ENCODE data around the gene TMEM14B. TPM values are rescaled to one million over a fixed set of nuclear protein-coding genes. Genes with fewer than 3 reads are reported as not detected.

The TMEM14B gene
- total and polyA plus RNA-seq, 4 donors: 54.2 to 101 (median 91.1) TPM

DNA sequence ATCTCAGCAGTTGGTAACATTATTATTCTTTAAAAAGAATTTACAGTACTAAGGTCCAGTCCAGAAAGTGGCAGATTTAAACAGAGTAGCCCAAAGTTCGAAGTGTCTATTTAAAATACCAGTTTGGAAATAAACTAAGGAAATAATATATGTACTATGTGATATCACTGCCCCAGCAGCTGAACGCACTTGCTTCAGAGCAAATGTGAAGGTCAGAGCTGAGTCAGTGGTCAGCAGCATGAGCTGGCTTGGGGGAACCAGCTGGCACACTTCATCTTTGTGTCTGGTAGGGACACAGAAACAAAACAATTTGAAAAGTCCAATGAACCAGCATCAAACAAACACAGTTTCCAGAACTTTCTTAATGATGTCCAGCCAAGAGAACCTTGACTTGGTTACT, 15.4 kb downstream of the TMEM14B start:
- DNase-seq (ENCODE audit: low read depth in 4 of 6, low spot score in 6 of 6): no peak
- Histone ChIP-seq H3K4me1 (ENCODE audit: control insufficient read depth, insufficient read depth, low read length) (no peaks in the 10 kb centered on the region), H3K27me3 (ENCODE audit: control insufficient read depth, insufficient read depth, low read length) (no peaks in the 10 kb centered on the region), H3K9me3 (ENCODE audit: control insufficient read depth, insufficient read depth, low read length) (no peaks in the 10 kb centered on the region), H3K4me3 (ENCODE audit: low read depth, low read length) (no peak overlapping the region), H3K27ac (ENCODE audit: low read depth, low read length) (no peak overlapping the region), H3K36me3 (ENCODE audit: control insufficient read depth, insufficient read depth, low read length) (peaks cover 5% of the 10 kb centered on the region)
- WGBS (ENCODE audit: insufficient coverage): no CpG with 5 or more reads among the region's 2 CpGs

DNA sequence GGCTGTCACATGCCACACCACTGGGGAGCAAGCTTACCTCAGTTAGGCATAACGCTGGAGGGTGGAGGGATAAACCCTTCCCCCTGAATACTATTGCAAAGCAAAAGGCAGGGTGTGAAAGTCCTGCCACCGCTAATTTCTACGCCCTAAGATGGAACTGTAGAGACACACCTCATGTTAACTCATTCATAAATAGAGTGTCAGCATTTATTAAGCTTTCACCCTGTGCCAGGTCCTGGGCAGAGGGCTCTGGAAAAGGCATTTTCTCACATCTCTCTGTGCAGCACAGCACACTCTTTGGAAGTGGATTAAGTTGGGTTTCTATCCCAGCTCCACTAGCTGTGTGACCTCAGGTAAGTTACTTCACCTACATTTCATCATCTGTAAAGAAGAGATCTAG, 21.8 kb downstream of the TMEM14B start:
- Histone ChIP-seq H3K36me3 (ENCODE audit: control insufficient read depth, insufficient read depth, low read length) (peaks cover 8% of the 10 kb centered on the region), H3K4me3 (ENCODE audit: low read depth, low read length) (no peak overlapping the region), H3K9me3 (ENCODE audit: control insufficient read depth, insufficient read depth, low read length) (no peaks in the 10 kb centered on the region), H3K27ac (ENCODE audit: low read depth, low read length) (no peak overlapping the region), H3K4me1 (ENCODE audit: control insufficient read depth, insufficient read depth, low read length) (no peaks in the 10 kb centered on the region), H3K27me3 (ENCODE audit: control insufficient read depth, insufficient read depth, low read length) (no peaks in the 10 kb centered on the region)
- no peak for DNase-seq (ENCODE audit: low read depth in 4 of 6, low spot score in 6 of 6)
- 100% methylated on average over 2 of the region's 3 CpGs for WGBS (ENCODE audit: insufficient coverage)

DNA sequence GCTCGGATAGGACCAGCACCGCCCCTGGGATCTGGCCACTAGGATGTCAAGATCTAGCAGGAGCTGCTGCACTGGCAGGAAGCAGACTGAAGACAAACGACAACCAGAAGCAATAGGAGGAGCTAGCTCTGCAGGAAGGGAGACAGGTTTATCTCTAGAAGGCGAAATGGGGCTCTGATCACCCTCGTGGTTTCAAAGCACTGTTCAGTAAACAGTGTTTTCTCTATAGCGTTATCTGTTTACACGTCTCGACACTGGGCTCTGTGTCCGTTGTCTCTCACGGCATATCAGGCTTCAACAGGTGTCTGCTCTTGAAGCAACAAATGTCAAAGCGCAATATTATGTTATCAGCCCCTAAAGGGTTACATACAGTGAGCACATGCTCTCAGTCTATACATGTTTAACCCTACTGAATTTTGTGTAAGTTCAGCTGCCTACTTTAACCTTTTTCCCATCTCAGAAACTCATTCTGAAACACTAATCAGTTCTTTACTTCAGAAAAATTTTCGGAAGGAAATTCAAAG, 23.8 kb downstream of the TMEM14B start:
- Histone ChIP-seq H3K27ac (ENCODE audit: low read depth, low read length) (no peak overlapping the region), H3K9me3 (ENCODE audit: control insufficient read depth, insufficient read depth, low read length) (no peaks in the 10 kb centered on the region), H3K4me3 (ENCODE audit: low read depth, low read length) (no peak overlapping the region), H3K36me3 (ENCODE audit: control insufficient read depth, insufficient read depth, low read length) (peaks cover 8% of the 10 kb centered on the region), H3K27me3 (ENCODE audit: control insufficient read depth, insufficient read depth, low read length) (no peaks in the 10 kb centered on the region), H3K4me1 (ENCODE audit: control insufficient read depth, insufficient read depth, low read length) (no peaks in the 10 kb centered on the region)
- 78% methylated on average over 12 of the region's 12 CpGs for WGBS (ENCODE audit: insufficient coverage)
- DNase-seq (ENCODE audit: low read depth in 4 of 6, low spot score in 6 of 6): no peak

DNA sequence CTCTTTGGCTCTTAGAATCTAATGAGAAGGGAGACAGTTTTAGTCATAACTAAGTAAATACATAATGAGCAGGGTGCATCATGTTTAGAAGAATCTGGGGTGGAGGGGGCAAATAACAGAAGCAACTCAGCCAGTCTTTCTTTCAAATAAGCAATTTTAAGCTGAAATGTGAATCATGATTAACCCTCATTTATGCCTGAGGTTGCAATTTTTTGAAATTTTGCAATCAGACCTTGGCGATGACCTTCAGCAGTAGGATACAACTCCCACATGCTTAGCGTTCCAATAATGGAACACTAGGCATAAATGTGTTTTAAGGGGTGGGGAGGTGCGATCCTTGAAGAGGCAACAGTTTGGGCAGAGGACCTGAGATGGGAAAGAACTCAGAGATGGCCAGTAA, 30.6 kb downstream of the TMEM14B start:
- DNase-seq (ENCODE audit: low read depth in 4 of 6, low spot score in 6 of 6): no peak
- 100% methylated on average over 3 of the region's 3 CpGs for WGBS (ENCODE audit: insufficient coverage)

DNA sequence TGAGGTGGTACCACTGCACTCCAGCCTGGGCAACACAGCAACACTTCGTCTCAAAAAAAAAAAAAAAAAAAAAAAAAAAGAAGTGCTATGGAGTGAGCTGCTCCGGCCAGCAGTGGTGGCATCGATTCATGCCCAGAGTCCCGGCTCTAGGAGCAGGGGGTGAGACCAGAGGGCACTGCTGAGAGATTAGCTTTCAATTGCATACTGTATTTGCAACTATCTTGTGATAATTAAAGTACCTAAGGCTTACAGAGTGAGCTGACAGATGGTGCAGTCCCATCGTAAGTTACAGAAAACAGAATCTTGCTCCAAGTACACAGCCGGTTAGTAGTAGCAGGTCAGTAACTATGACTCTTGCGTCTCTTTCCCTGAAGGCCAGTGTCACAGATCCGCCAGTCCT, 31.5 kb downstream of the TMEM14B start:
- no peaks in the 10 kb centered on the region for H3K9me3 ChIP-seq (ENCODE audit: control insufficient read depth, insufficient read depth, low read length)
- no peaks in the 10 kb centered on the region for H3K36me3 ChIP-seq (ENCODE audit: control insufficient read depth, insufficient read depth, low read length)
- H3K4me3 ChIP-seq (ENCODE audit: low read depth, low read length): no peak overlapping the region
- no peak for DNase-seq (ENCODE audit: low read depth in 4 of 6, low spot score in 6 of 6)
- no peaks in the 10 kb centered on the region for H3K4me1 ChIP-seq (ENCODE audit: control insufficient read depth, insufficient read depth, low read length)
- H3K27ac ChIP-seq (ENCODE audit: low read depth, low read length): no peak overlapping the region
- WGBS (ENCODE audit: insufficient coverage): 93% methylated on average over 2 of the region's 8 CpGs
- H3K27me3 ChIP-seq (ENCODE audit: control insufficient read depth, insufficient read depth, low read length): no peaks in the 10 kb centered on the region

More for the DNA sequence above, 30.6 kb downstream of the TMEM14B start:
- H3K4me1 ChIP-seq (ENCODE audit: control insufficient read depth, insufficient read depth, low read length): no peaks in the 10 kb centered on the region
- H3K9me3 ChIP-seq (ENCODE audit: control insufficient read depth, insufficient read depth, low read length): no peaks in the 10 kb centered on the region
- H3K36me3 ChIP-seq (ENCODE audit: control insufficient read depth, insufficient read depth, low read length): no peaks in the 10 kb centered on the region
- H3K27me3 ChIP-seq (ENCODE audit: control insufficient read depth, insufficient read depth, low read length): no peaks in the 10 kb centered on the region
- no peak overlapping the region for H3K4me3 ChIP-seq (ENCODE audit: low read depth, low read length)
- H3K27ac ChIP-seq (ENCODE audit: low read depth, low read length): no peak overlapping the region

DNA sequence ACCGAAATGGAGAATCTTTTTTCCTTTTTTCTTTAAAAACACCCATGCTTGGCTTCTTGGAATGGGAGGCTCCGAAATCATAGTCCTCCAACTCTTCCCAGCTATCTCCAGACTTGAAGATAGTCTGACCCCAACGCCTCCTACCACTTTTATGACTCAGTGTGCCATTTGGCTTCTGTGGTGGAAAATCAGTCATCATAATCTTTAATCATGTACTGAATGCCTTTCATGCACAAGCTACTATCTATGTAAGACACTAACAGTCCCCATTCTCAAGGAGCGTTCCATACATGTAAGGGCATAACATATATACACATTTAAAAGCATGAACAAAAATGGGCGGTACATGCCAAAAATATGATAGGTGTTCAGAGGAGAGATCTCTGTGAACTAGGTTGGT, 44.1 kb downstream of the TMEM14B start:
- H3K27ac ChIP-seq (ENCODE audit: low read depth, low read length): no peak overlapping the region
- H3K9me3 ChIP-seq (ENCODE audit: control insufficient read depth, insufficient read depth, low read length): no peaks in the 10 kb centered on the region
- H3K36me3 ChIP-seq (ENCODE audit: control insufficient read depth, insufficient read depth, low read length): no peaks in the 10 kb centered on the region
- WGBS (ENCODE audit: insufficient coverage): no CpG with 5 or more reads among the region's 5 CpGs
- DNase-seq (ENCODE audit: low read depth in 4 of 6, low spot score in 6 of 6): no peak
- H3K27me3 ChIP-seq (ENCODE audit: control insufficient read depth, insufficient read depth, low read length): no peaks in the 10 kb centered on the region
- no peaks in the 10 kb centered on the region for H3K4me1 ChIP-seq (ENCODE audit: control insufficient read depth, insufficient read depth, low read length)
- no peak overlapping the region for H3K4me3 ChIP-seq (ENCODE audit: low read depth, low read length)

DNA sequence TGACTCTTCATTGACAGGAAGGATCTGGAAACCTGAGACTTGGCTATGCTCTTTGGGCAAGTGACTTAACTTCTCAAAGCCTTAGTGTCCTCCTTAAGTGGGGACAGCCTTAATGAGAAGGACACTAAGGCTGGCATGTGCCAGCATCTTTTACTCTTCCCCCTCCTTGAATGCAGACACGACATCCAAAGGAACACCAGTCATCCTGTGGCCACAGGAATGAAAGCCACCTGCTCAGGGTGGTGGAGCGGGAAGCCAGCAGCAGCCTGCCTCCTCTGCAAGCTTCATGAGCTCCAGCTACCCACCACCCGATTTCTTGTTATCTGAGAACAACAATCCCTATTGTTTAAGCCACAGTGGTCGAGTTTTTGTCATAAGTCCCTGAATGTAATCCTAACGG, 44.5 kb downstream of the TMEM14B start:
- Histone ChIP-seq H3K4me3 (ENCODE audit: low read depth, low read length) (no peak overlapping the region), H3K4me1 (ENCODE audit: control insufficient read depth, insufficient read depth, low read length) (no peaks in the 10 kb centered on the region), H3K27me3 (ENCODE audit: control insufficient read depth, insufficient read depth, low read length) (no peaks in the 10 kb centered on the region), H3K27ac (ENCODE audit: low read depth, low read length) (no peak overlapping the region), H3K9me3 (ENCODE audit: control insufficient read depth, insufficient read depth, low read length) (no peaks in the 10 kb centered on the region), H3K36me3 (ENCODE audit: control insufficient read depth, insufficient read depth, low read length) (no peaks in the 10 kb centered on the region)
- WGBS (ENCODE audit: insufficient coverage): 93% methylated on average over 3 of the region's 5 CpGs
- DNase-seq (ENCODE audit: low read depth in 4 of 6, low spot score in 6 of 6): no peak

DNA sequence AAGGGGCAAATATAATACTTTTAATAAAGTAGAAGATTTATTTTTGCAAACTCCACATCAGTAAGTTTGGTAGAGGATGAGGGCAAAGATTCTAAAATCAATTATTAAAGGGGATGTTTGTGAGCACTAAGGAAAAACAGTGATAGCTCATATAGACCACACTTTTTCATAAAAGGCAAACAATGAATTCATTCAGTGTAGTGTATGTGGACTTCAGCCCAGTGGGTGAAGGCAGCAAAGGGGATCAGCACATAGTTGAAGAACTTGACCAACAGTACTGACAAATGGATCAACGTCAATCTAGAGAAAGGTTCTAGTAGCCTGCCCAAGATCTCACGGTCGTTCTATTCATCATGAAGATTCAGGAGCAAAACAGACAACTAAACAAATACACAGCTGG, 45.4 kb downstream of the TMEM14B start:
- Histone ChIP-seq H3K27ac (ENCODE audit: low read depth, low read length) (no peak overlapping the region), H3K9me3 (ENCODE audit: control insufficient read depth, insufficient read depth, low read length) (no peaks in the 10 kb centered on the region), H3K4me3 (ENCODE audit: low read depth, low read length) (no peak overlapping the region), H3K36me3 (ENCODE audit: control insufficient read depth, insufficient read depth, low read length) (no peaks in the 10 kb centered on the region), H3K27me3 (ENCODE audit: control insufficient read depth, insufficient read depth, low read length) (no peaks in the 10 kb centered on the region), H3K4me1 (ENCODE audit: control insufficient read depth, insufficient read depth, low read length) (no peaks in the 10 kb centered on the region)
- no peak for DNase-seq (ENCODE audit: low read depth in 4 of 6, low spot score in 6 of 6)
- 80% methylated on average over 1 of the region's 3 CpGs for WGBS (ENCODE audit: insufficient coverage)

DNA sequence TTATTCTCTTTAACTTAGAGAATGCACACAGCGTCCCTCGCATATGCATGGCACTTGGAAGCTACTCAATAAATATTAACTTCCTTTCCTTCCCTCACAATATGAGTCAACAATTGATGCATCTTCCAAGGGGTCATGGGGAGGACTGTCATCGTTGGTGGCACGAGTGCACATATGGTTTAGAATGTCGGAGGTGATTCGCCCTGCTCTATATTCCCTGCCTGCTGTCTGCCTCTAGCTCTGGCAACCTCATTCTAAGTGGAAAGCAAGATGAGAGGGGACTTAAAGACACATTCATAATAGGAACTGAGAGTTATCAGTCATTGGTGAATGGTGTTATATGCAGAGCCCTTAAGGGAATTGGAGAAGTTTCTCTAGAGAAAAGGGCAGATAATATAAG, 46.1 kb downstream of the TMEM14B start:
- H3K4me3 ChIP-seq (ENCODE audit: low read depth, low read length): no peak overlapping the region
- H3K36me3 ChIP-seq (ENCODE audit: control insufficient read depth, insufficient read depth, low read length): no peaks in the 10 kb centered on the region
- no peak for DNase-seq (ENCODE audit: low read depth in 4 of 6, low spot score in 6 of 6)
- no CpG with 5 or more reads among the region's 6 CpGs for WGBS (ENCODE audit: insufficient coverage)
- no peaks in the 10 kb centered on the region for H3K9me3 ChIP-seq (ENCODE audit: control insufficient read depth, insufficient read depth, low read length)
- H3K27me3 ChIP-seq (ENCODE audit: control insufficient read depth, insufficient read depth, low read length): no peaks in the 10 kb centered on the region
- no peaks in the 10 kb centered on the region for H3K4me1 ChIP-seq (ENCODE audit: control insufficient read depth, insufficient read depth, low read length)
- H3K27ac ChIP-seq (ENCODE audit: low read depth, low read length): no peak overlapping the region

DNA sequence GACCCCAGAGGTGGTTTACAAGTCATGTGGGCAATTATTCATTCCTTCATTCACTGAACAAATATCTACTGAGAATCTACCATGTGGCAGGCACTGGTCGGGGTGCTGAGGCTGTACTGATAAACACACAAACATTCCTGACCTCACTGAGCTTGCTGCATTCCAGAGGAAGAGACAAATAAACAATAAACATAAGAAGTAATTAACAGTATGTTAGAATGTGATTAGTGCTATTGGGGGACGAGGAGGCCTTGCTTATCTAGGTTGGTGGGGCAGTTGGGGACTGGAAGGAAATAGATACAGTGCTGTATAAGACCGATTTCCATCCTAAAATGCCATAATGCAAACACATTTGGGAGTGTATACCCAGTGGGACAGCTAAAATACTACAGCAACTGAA, 46.6 kb downstream of the TMEM14B start:
- no peaks in the 10 kb centered on the region for H3K36me3 ChIP-seq (ENCODE audit: control insufficient read depth, insufficient read depth, low read length)
- no peak overlapping the region for H3K4me3 ChIP-seq (ENCODE audit: low read depth, low read length)
- WGBS (ENCODE audit: insufficient coverage): 60% methylated on average over 1 of the region's 3 CpGs
- no peak overlapping the region for H3K27ac ChIP-seq (ENCODE audit: low read depth, low read length)
- H3K4me1 ChIP-seq (ENCODE audit: control insufficient read depth, insufficient read depth, low read length): no peaks in the 10 kb centered on the region
- DNase-seq (ENCODE audit: low read depth in 4 of 6, low spot score in 6 of 6): no peak
- H3K9me3 ChIP-seq (ENCODE audit: control insufficient read depth, insufficient read depth, low read length): no peaks in the 10 kb centered on the region
- no peaks in the 10 kb centered on the region for H3K27me3 ChIP-seq (ENCODE audit: control insufficient read depth, insufficient read depth, low read length)

All from spinal cord (tissue), 10 donors.